IPS DF 6.9 (cell line): ENCODE measurements around the gene SHE.

Experiments
- DNase-seq: peaks from one replicate; pipeline ENCODE4 v3.0.0-alpha.2; 2013; ENCODE audit warnings: low read depth, low spot score
- H3K27ac ChIP-seq: one replicate; pipeline ENCODE4 v1.5.1; 2013; ENCODE audit warnings: low read length, control low read depth
- H3K27me3 ChIP-seq: 2 replicates; pipeline ENCODE4 v1.6.1; 2013; ENCODE audit warnings: mild to moderate bottlenecking, low read length; ENCODE audit not compliant: control insufficient read depth, insufficient read depth
- H3K36me3 ChIP-seq: 2 replicates; pipeline ENCODE4 v1.6.1; 2013; ENCODE audit warnings: low read length; ENCODE audit not compliant: control insufficient read depth, insufficient read depth
- H3K4me1 ChIP-seq: 2 replicates; pipeline ENCODE4 v1.6.1; 2013; ENCODE audit warnings: low read length; ENCODE audit not compliant: control insufficient read depth, insufficient read depth
- H3K4me3 ChIP-seq: 2 replicates; pipeline ENCODE4 v1.5.1; 2013; ENCODE audit warnings: mild to moderate bottlenecking, low read length
- H3K9me3 ChIP-seq: 2 replicates; pipeline ENCODE4 v1.6.1; 2013; ENCODE audit warnings: low read length, inconsistent platforms; ENCODE audit not compliant: control insufficient read depth, insufficient read depth
- WGBS: extraction: QIAGEN DNeasy Blood & Tissue Kit; methylation state at CpG from one replicate; pipeline ENCODE4 v1.1.7; 2013; ENCODE audit warnings: mixed read lengths, missing lambda C conversion rate; ENCODE audit not compliant: insufficient read length, insufficient coverage; 5-methylcytosine and 5-hydroxymethylcytosine counted together

The SHE gene

DNA sequence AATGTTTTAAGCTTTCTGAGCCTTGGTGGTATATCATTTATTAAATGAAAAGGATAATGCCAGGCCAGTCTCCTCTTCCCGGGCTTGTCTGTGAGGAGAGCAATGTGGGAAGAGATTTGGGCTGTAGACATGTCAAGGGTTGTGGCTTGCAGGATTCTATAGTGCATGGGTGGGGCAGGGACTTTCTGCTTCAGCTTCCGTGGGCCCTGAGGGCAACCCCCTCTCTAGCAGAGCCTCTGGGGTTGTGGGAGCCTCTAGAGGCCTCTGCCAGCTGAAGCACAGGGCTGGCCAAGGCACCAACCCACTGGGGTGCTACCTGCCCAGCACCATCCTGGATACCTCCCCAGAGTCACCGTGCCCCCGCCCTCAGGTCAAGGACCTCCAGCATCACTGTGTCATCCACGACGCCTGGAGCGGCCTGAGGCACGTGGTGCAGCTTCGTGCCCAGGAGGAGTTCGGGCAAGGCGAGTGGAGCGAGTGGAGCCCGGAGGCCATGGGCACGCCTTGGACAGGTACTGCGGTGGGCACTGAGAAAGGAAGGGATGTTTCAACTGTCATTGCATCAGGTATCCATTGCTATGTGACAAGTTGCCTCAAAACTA, 66.5 kb downstream of the SHE start:
- no peak for DNase-seq
- H3K36me3 ChIP-seq, result no peaks in the 10 kb centered on the region
- no peak overlapping the region for H3K4me3 ChIP-seq
- H3K4me1 ChIP-seq, result peaks cover 3% of the 10 kb centered on the region; the same call in 1 of the 2 replicates
- H3K27ac ChIP-seq, result no peak overlapping the region
- no CpG with 5 or more reads among the region's 15 CpGs for WGBS
- no peaks in the 10 kb centered on the region for H3K9me3 ChIP-seq
- no peaks in the 10 kb centered on the region for H3K27me3 ChIP-seq

DNA sequence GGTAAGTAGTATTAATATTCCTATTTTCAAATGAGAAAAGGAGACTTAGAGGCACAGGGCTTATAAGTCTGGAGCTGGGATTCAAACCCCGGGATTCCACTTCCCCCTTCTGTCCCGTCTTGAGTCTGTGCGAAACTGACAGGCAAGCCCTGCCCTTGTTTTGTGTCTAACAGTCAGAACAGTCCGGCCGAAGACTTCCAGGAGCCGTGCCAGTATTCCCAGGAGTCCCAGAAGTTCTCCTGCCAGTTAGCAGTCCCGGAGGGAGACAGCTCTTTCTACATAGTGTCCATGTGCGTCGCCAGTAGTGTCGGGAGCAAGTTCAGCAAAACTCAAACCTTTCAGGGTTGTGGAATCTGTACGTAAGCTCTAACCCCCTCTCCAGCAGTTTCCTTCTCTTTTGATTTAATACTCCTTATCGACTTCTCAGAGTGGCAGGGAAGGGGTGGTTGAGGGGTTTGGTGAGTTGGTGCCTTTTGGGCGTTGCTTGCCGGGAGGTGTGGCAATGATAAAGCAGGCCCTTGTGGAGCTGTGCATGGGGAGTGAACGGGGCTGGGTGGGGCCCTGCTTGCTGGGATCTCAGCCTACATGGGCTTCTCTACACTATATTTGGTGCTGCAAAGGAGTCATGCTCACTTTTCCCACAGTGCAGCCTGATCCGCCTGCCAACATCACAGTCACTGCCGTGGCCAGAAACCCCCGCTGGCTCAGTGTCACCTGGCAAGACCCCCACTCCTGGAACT, 67.7 kb downstream of the SHE start:
- Histone ChIP-seq H3K4me1 (peaks cover 5% of the 10 kb centered on the region; the same call in 1 of the 2 replicates), H3K27ac (no peak overlapping the region), H3K27me3 (no peaks in the 10 kb centered on the region), H3K36me3 (no peaks in the 10 kb centered on the region), H3K9me3 (no peaks in the 10 kb centered on the region), H3K4me3 (no peak overlapping the region)
- WGBS, result no CpG with 5 or more reads among the region's 18 CpGs
- no peak for DNase-seq

DNA sequence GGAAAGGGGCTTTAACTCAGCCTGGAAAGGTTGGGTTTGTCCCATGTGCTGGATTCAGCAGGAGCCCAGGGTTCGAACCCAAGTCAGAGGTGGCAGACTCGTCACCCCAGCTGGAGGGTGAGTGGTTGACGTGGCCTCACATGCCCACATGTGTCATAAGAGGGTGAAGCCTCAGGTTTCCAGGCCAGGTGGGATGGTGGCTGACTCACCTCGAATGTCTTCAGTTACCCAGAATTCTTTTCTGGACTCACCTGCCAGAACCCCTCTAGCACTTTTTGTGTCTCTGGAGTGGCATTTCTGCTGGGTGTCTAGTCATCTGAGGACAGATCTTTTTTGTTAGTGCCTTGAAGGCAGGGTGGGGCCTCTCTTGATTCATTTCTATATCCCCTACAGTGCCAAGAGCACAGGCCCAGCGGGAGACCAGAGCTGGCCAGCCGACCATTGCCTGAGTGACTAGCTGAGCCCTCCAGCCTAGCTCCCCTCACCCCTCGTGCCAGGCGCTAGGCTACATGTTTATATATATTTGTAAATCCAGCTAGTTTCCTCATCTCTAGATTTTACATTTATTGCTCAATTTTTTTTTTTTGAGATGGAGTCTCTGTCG, 68.9 kb downstream of the SHE start:
- Histone ChIP-seq H3K9me3 (no peaks in the 10 kb centered on the region), H3K27ac (no peak overlapping the region), H3K27me3 (no peaks in the 10 kb centered on the region), H3K36me3 (no peaks in the 10 kb centered on the region), H3K4me1 (peaks cover 5% of the 10 kb centered on the region; the same call in 1 of the 2 replicates), H3K4me3 (no peak overlapping the region)
- no peak for DNase-seq
- WGBS, result no CpG with 5 or more reads among the region's 9 CpGs

DNA sequence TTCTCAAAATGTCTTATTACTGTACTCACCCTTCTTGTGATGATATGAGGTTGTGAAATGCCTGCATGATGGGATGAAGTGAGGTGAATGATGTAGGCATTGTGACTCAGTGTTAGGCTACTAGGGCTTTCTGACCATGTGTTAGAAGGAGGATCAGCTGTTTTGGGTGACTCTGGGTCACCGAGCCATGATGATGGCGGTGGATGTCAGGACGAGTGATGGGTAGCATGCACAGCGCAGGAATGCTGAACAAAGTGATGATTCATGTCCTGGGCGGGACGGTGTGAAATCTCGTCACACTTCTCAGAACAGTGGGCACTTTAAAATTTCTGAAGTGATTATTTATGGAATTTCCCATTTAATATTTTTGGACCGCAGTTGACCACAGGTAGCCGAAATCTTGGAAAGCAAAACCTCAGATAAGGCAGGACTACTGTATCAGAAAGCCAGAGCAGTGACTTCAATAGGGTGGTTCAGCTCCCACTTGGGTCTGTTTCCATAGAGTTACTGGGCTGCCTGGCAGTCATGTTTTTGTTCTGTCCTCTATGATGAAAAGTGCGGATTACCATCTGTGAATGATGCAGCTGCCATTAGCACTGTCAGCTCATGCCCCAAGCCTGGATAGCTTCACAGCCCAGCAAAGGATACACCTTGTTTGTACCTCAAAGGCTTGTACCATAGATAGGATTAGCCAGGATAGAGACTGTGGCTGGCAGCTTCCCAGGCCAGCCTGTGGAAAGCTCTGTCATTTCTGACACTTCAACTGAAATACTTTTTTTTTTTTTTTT, 70.4 kb downstream of the SHE start:
- Histone ChIP-seq H3K27ac (no peak overlapping the region), H3K4me3 (no peak overlapping the region), H3K4me1 (peaks cover 5% of the 10 kb centered on the region; the same call in 1 of the 2 replicates), H3K9me3 (no peaks in the 10 kb centered on the region), H3K27me3 (no peaks in the 10 kb centered on the region), H3K36me3 (no peaks in the 10 kb centered on the region)
- no peak for DNase-seq
- WGBS, result no CpG with 5 or more reads among the region's 10 CpGs

DNA sequence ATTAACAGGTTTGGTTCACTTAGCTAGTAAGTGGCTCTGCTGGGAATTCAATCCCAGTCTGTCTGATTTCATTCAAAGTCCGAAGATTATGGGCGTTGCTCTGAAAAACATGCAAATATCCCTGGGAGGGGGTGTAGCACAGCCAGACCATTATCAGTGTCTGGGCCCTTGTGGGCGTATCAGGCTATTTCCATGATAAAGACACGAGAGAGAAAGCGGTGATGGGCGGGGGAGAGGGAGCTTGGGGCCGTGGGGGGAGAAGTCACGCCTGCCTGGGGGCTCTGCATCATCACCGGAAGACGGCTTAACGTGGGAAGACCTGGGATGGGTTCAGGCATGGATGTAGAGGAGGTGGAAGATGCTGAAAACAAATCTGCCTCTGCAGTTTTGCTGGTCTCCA, 71.3 kb downstream of the SHE start:
- no peaks in the 10 kb centered on the region for H3K9me3 ChIP-seq
- no peaks in the 10 kb centered on the region for H3K27me3 ChIP-seq
- no CpG with 5 or more reads among the region's 11 CpGs for WGBS
- no peak overlapping the region for H3K4me3 ChIP-seq
- no peak for DNase-seq
- no peak overlapping the region for H3K27ac ChIP-seq
- peaks cover 5% of the 10 kb centered on the region; the same call in 1 of the 2 replicates for H3K4me1 ChIP-seq
- H3K36me3 ChIP-seq, result no peaks in the 10 kb centered on the region

DNA sequence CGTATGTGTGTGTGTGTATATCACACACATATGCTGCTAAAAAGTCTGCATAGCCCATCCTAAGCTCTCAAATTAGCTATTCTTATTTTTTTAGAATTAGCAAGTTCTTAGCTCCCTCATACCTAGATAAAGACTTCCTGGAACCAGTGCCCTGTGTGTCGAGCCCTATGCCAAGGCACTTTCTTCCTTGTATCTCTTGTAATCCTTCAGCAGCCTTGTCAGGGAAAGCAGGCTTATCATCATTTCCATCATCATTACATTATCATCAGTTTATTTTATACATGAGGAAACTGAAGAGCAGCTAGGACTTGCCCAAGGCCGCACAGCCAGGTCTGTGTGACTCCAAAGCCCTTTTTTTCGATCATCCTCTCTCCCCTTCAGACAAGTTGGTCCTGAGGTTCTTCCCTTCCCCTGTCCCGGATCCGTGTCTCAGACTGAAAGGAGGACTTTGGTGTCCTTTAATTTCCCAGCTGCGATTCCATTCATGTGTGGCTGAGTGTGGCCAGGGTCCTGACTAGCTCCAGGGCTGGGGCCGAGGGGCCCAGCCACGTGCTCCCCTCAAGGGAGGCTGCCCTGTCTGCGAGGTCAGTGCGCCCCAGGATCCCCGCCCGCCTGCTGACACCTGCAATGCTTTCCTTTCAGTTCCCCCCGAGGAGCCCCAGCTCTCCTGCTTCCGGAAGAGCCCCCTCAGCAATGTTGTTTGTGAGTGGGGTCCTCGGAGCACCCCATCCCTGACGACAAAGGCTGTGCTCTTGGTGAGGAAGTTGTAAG, 72.2 kb downstream of the SHE start:
- H3K27ac ChIP-seq, result no peak overlapping the region
- no peak for DNase-seq
- no peak overlapping the region for H3K4me3 ChIP-seq
- WGBS, result no CpG with 5 or more reads among the region's 17 CpGs
- no peaks in the 10 kb centered on the region for H3K27me3 ChIP-seq
- no peaks in the 10 kb centered on the region for H3K9me3 ChIP-seq
- peaks cover 5% of the 10 kb centered on the region; the same call in 1 of the 2 replicates for H3K4me1 ChIP-seq
- H3K36me3 ChIP-seq, result no peaks in the 10 kb centered on the region
